ENCODE results near the gene BCAS3. TPM values are rescaled to one million over a fixed set of nuclear protein-coding genes. Genes with fewer than 3 reads are reported as not detected.
A peak's percentile ranks its signal among the peaks of the same experiment; 100 is the strongest.

Gene BCAS3
- total RNA-seq, 1 donor from 2014 or later = 9.5 TPM

- Mint-ChIP-seq H3K4me1 (no peaks in the 10 kb centered on the region), H3K27me3 (no peaks in the 10 kb centered on the region), H3K9me3 (no peaks in the 10 kb centered on the region), H3K4me3 (no peak overlapping the region), H3K36me3 (ENCODE audit: low read depth) (no peaks in the 10 kb centered on the region), H3K27ac (no peak overlapping the region)
- intact Hi-C loops (cut with micrococcal nuclease) = no loop called here
- DNase-seq = no peak
These were observed 420.1 kb downstream of the BCAS3 start for GRCh38 chr17:61097781-61098180.

- no peak overlapping the region for H3K27ac Mint-ChIP-seq
- H3K4me3 Mint-ChIP-seq = no peak overlapping the region
- no peaks in the 10 kb centered on the region for H3K27me3 Mint-ChIP-seq
- intact Hi-C loops (cut with micrococcal nuclease) = no loop called here
- H3K9me3 Mint-ChIP-seq = peaks cover 10% of the 10 kb centered on the region
- H3K36me3 Mint-ChIP-seq (ENCODE audit: low read depth) = no peaks in the 10 kb centered on the region
- H3K4me1 Mint-ChIP-seq = no peaks in the 10 kb centered on the region
- DNase-seq = no peak
These were observed 428.7 kb downstream of the BCAS3 start for GRCh38 chr17:61106354-61106753.

DNA sequence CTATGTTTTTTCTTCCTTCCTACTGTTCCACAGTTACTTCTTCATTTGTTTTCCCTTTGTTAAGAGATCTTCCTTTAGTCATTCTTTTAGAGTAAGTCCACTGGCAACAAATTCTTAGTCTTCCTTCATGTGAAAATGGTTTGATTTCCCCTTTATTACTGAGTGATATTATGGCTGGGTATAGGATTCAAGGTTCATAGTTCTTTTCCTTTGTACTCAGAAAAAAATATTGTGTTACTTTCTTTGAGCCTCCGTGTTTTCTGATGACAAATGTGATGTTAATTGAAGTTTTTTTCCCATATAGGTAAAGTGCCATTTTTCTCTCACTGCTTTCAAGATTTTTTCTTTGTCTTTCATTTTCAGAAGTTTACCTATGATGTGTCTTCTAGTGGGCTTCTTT lies 438.9 kb downstream of the BCAS3 start:
- H3K27ac Mint-ChIP-seq = no peak overlapping the region
- intact Hi-C loops (cut with micrococcal nuclease) = no loop called here
- H3K27me3 Mint-ChIP-seq = no peaks in the 10 kb centered on the region
- no peak for DNase-seq
- peaks cover 6% of the 10 kb centered on the region for H3K9me3 Mint-ChIP-seq
- peaks cover 3% of the 10 kb centered on the region for H3K36me3 Mint-ChIP-seq (ENCODE audit: low read depth)
- no peak overlapping the region for H3K4me3 Mint-ChIP-seq
- peaks cover 2% of the 10 kb centered on the region for H3K4me1 Mint-ChIP-seq

- peaks cover 2% of the 10 kb centered on the region for H3K4me1 Mint-ChIP-seq
- H3K27ac Mint-ChIP-seq = no peak overlapping the region
- no peaks in the 10 kb centered on the region for H3K27me3 Mint-ChIP-seq
- intact Hi-C loops (cut with micrococcal nuclease) = no loop called here
- H3K36me3 Mint-ChIP-seq (ENCODE audit: low read depth) = peaks cover 3% of the 10 kb centered on the region
- H3K9me3 Mint-ChIP-seq = peaks cover 6% of the 10 kb centered on the region
- DNase-seq = no peak
- no peak overlapping the region for H3K4me3 Mint-ChIP-seq
These were observed 440.3 kb downstream of the BCAS3 start for GRCh38 chr17:61117983-61118382.

DNA sequence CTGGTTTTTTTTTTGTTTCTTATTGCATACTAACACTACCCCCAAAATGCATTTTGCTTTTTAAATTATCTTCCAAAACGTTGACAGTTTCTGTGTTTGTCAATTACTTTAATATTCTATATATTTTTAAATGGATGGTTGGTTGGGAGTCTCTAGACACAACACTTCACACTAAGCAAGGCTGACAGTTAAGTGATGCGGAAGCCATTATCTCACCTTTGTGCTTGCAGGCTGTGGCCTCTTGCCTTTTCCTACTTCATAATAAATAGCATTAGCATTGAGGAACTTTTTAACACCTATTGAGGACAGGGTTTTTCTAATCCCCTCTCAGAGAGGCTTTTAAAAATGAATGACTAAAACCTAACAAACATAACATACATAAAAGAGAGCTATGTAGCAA lies 441.2 kb downstream of the BCAS3 start:
- intact Hi-C loops (cut with micrococcal nuclease) = no loop called here
- peaks cover 6% of the 10 kb centered on the region for H3K9me3 Mint-ChIP-seq
- DNase-seq = no peak
- H3K4me1 Mint-ChIP-seq = peaks cover 2% of the 10 kb centered on the region
- no peak overlapping the region for H3K27ac Mint-ChIP-seq
- no peaks in the 10 kb centered on the region for H3K27me3 Mint-ChIP-seq
- H3K36me3 Mint-ChIP-seq (ENCODE audit: low read depth) = peaks cover 3% of the 10 kb centered on the region
- H3K4me3 Mint-ChIP-seq = no peak overlapping the region

DNA sequence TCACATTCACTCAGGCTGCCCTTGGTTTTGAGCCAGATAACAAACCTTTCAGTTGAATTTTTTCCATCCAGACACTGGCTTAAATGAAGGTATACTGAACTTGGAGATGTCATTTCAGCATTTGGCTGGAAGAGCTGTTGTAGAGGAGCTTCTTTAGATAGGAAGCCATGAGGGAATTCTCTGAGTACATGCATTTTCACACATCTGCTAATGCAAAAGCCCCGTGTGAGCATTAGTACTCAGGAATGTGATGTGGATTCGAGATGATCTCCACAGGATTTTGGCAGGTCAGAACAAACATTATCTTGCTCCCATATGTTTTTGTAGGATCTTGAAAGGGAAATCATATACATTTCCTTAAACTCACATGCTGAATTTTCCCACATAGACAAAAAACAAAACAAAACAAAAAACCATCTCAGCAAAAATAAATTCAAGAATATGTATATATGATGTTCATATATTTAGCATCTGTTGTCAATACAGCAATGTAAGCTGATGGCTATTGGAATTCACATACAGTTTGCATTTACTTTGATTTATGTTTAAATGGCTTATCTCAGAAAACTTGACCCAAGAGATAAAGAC lies 444.8 kb downstream of the BCAS3 start:
- Mint-ChIP-seq H3K4me3 (no peak overlapping the region), H3K36me3 (ENCODE audit: low read depth) (no peaks in the 10 kb centered on the region), H3K4me1 (no peaks in the 10 kb centered on the region), H3K27me3 (no peaks in the 10 kb centered on the region), H3K27ac (no peak overlapping the region), H3K9me3 (no peaks in the 10 kb centered on the region)
- no peak for DNase-seq
- intact Hi-C loops (cut with micrococcal nuclease) = no loop called here

DNA sequence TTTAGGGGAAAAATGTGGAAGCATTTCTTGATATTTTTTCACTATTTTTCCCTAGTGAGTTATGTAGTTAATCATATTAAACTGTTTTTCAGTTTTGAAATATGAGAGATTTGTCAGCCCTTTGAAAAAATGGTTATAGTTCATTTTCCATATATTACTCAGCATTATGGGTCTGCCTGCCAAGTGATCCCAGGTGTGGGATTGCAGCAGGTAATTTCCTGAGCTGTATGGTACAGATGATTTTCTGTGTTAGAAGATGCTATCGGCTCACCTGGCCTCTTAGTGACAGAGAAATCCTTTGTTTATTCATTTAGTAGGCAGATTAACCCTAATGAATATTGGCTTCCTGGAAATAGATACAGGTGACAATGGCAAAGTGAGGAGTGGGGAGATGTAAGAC lies 446.9 kb downstream of the BCAS3 start:
- Mint-ChIP-seq H3K4me3 (no peak overlapping the region), H3K27ac (no peak overlapping the region), H3K4me1 (peaks cover 4% of the 10 kb centered on the region), H3K9me3 (no peaks in the 10 kb centered on the region), H3K27me3 (no peaks in the 10 kb centered on the region), H3K36me3 (ENCODE audit: low read depth) (no peaks in the 10 kb centered on the region)
- intact Hi-C loops (cut with micrococcal nuclease) = no loop called here
- DNase-seq = no peak

- Mint-ChIP-seq H3K27ac (no peak overlapping the region), H3K4me3 (no peak overlapping the region), H3K9me3 (no peaks in the 10 kb centered on the region), H3K4me1 (peaks cover 4% of the 10 kb centered on the region), H3K27me3 (no peaks in the 10 kb centered on the region), H3K36me3 (ENCODE audit: low read depth) (no peaks in the 10 kb centered on the region)
- intact Hi-C loops (cut with micrococcal nuclease) = no loop called here
- no peak for DNase-seq
These were observed 449.0 kb downstream of the BCAS3 start for GRCh38 chr17:61126473-61127249.

GRCh38 chr17:61127960-61128359 lies 450.3 kb downstream of the BCAS3 start:
- H3K36me3 Mint-ChIP-seq (ENCODE audit: low read depth) = no peaks in the 10 kb centered on the region
- intact Hi-C loops (cut with micrococcal nuclease) = no loop called here
- no peaks in the 10 kb centered on the region for H3K9me3 Mint-ChIP-seq
- H3K4me3 Mint-ChIP-seq = no peak overlapping the region
- H3K4me1 Mint-ChIP-seq = peaks cover 4% of the 10 kb centered on the region
- no peak for DNase-seq
- no peaks in the 10 kb centered on the region for H3K27me3 Mint-ChIP-seq
- H3K27ac Mint-ChIP-seq = no peak overlapping the region

DNA sequence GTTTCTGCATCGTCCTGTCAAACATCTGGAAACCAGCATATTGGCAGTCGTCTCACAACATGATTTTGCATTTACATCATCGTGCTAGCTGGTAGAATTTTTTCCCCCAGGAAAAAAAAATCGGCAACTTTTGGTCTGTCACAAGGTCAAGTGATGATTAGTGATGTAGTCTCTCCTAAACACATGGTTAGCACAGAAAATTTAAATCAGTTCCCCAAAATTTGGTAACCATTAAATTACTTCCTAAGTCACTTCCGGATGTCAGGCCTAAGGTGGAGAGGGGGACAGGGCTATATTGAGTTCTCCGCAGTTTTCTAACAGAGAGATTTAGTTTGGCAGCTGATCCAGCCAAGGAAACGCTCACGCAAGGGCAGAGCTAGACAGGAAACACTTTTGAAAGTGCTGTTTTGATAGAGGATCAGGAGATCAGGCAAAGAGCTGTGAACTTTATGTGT lies 451.0 kb downstream of the BCAS3 start:
- intact Hi-C loops (cut with micrococcal nuclease) = no loop called here
- H3K27ac Mint-ChIP-seq = no peak overlapping the region
- H3K4me1 Mint-ChIP-seq = peaks cover 4% of the 10 kb centered on the region
- H3K27me3 Mint-ChIP-seq = no peaks in the 10 kb centered on the region
- H3K9me3 Mint-ChIP-seq = no peaks in the 10 kb centered on the region
- H3K36me3 Mint-ChIP-seq (ENCODE audit: low read depth) = no peaks in the 10 kb centered on the region
- DNase-seq = peak; percentile 53
- H3K4me3 Mint-ChIP-seq = no peak overlapping the region

GRCh38 chr17:61129267-61130254 lies 451.9 kb downstream of the BCAS3 start:
- no peak overlapping the region for H3K4me3 Mint-ChIP-seq
- H3K27me3 Mint-ChIP-seq = peaks cover 3% of the 10 kb centered on the region
- no peak overlapping the region for H3K27ac Mint-ChIP-seq
- no peaks in the 10 kb centered on the region for H3K36me3 Mint-ChIP-seq (ENCODE audit: low read depth)
- peak; percentile 44 for DNase-seq
- intact Hi-C loops (cut with micrococcal nuclease) = no loop called here
- no peaks in the 10 kb centered on the region for H3K9me3 Mint-ChIP-seq
- peaks cover 4% of the 10 kb centered on the region for H3K4me1 Mint-ChIP-seq

DNA sequence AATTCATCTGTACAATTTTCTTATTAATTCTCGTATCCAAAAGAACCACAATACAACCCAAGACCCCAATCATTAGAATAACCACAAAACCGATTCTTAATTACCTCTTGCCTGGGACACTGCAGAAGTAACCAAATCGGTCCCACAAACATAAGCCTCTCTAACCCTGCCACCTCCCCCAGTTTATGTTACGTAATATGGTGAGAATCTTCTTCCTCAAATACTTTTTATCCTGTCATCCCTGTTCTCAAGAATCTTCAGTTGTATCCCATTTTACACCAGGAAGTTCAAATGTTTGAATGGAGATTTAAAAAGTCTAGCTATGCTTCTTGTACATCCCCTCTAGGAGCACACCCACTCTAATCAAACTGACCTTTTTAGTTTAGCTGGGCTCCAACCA lies 452.7 kb downstream of the BCAS3 start:
- Mint-ChIP-seq H3K9me3 (no peaks in the 10 kb centered on the region), H3K4me1 (peaks cover 4% of the 10 kb centered on the region), H3K4me3 (no peak overlapping the region), H3K27me3 (peaks cover 3% of the 10 kb centered on the region), H3K36me3 (ENCODE audit: low read depth) (no peaks in the 10 kb centered on the region), H3K27ac (no peak overlapping the region)
- no peak for DNase-seq
- intact Hi-C loops (cut with micrococcal nuclease) = no loop called here

GRCh38 chr17:61131585-61131984 lies 453.9 kb downstream of the BCAS3 start:
- intact Hi-C loops (cut with micrococcal nuclease) = no loop called here
- H3K27ac Mint-ChIP-seq = no peak overlapping the region
- peak; percentile 30 for DNase-seq
- H3K9me3 Mint-ChIP-seq = no peaks in the 10 kb centered on the region
- no peaks in the 10 kb centered on the region for H3K36me3 Mint-ChIP-seq (ENCODE audit: low read depth)
- H3K4me1 Mint-ChIP-seq = peaks cover 4% of the 10 kb centered on the region
- no peak overlapping the region for H3K4me3 Mint-ChIP-seq
- peaks cover 3% of the 10 kb centered on the region for H3K27me3 Mint-ChIP-seq

- intact Hi-C loops (cut with micrococcal nuclease) = no loop called here
- H3K36me3 Mint-ChIP-seq (ENCODE audit: low read depth) = no peaks in the 10 kb centered on the region
- peak; percentile 45 for DNase-seq
- no peak overlapping the region for H3K4me3 Mint-ChIP-seq
- H3K27me3 Mint-ChIP-seq = peaks cover 3% of the 10 kb centered on the region
- no peaks in the 10 kb centered on the region for H3K9me3 Mint-ChIP-seq
- H3K4me1 Mint-ChIP-seq = peaks cover 4% of the 10 kb centered on the region
- no peak overlapping the region for H3K27ac Mint-ChIP-seq
These were observed 454.9 kb downstream of the BCAS3 start for GRCh38 chr17:61132524-61132923.
